Right ventricle myocardium superior (tissue), 1 donor: Measurements from ENCODE around the gene PLXNA4. TPM values are rescaled to one million over a fixed set of nuclear protein-coding genes. Genes with fewer than 3 reads are reported as not detected.
A peak's percentile ranks its signal among the peaks of the same experiment; 100 is the strongest.

Experiments used
- ATAC-seq: fragments of 200-7000 bp; cut with Tn5 transposase; one replicate; pipeline ENCODE4 v1.9.1; 2020; ENCODE audit warnings: mild to moderate bottlenecking; ENCODE audit not compliant: poor library complexity
- DNase-seq: peaks from one replicate; pipeline ENCODE4 v3.0.0-alpha.2; 2020
- intact Hi-C: fragments of 100-400 bp; cut with DNase I; formaldehyde crosslinking; loops from one replicate; pipeline ENCODE4 v1.11.2; 2022
- total RNA-seq: library from RNA; stranded (reverse); fragmentation: NEBNext Ultra II Directional; extraction: Animal tissue kit (Norgen Biotek cat#: 25700); gene quantifications from one replicate; pipeline ENCODE4 v1.2.1, GENCODE V29; 2021
- donor health status: DM: no; HTN: yes; CAD: no; lungs with severe emphysema.

Gene PLXNA4
- total RNA-seq, 1 donor from 2014 or later = 17.3 TPM

DNA sequence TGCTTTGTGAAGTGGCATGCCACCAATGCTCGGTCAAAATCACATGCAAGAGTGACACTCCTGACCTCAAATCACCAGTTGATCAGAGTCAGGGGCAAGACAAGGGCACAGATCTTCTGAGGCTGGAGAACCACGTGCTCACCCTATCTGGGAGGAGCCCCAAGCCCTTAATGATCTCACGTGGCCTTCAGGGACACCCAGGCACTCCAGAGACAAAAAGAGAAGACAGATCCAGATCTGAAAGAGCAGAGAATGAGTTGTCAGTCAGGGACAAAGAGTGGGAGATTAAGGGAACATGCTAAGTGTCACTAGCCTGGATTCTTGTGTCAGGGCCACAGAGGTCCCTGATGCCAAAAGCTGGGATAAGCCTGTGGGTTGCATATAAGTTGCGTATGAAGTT lies 134.3 kb downstream of the PLXNA4 start:
- ATAC-seq (peak; percentile 87), DNase-seq (no peak)
- intact Hi-C loops = no loop called here

DNA sequence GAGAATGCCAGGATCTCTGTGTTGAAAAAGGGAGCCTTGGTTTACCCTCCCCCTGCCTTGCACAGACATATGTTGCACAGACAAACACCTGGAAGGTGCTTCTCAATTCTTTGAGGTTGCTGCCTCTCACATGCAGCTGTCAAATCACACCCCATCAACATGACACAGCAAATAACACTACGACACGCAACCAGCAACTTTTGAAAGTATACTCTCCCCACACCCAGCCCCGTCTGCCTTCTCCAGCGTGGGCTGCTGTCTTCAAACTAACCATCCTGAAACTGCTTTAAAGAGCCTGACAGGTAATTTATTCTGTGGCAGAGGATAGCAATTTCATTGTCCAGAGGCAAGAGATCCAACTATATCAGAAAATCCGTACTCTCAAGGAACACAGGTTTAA lies 136.1 kb downstream of the PLXNA4 start:
- ATAC-seq (no peak), DNase-seq (no peak)
- intact Hi-C loops = no loop called here

GRCh38 chr7:132438926-132439325 lies 137.3 kb downstream of the PLXNA4 start:
- ATAC-seq = no peak
- intact Hi-C loops = no loop called here

GRCh38 chr7:132437730-132438129 lies 138.5 kb downstream of the PLXNA4 start:
- intact Hi-C loops = no loop called here
- DNase-seq (no peak), ATAC-seq (peak; percentile 50)

More at GRCh38 chr7:132438926-132439325, 137.3 kb downstream of the PLXNA4 start:
- no peak for DNase-seq

- DNase-seq (no peak), ATAC-seq (peak; percentile 59)
- intact Hi-C loops = no loop called here
These were observed 140.1 kb downstream of the PLXNA4 start for GRCh38 chr7:132436121-132436520.

GRCh38 chr7:132435016-132435990 lies 141.0 kb downstream of the PLXNA4 start:
- no peak for DNase-seq
- no peak for ATAC-seq
- intact Hi-C loops = no loop called here

GRCh38 chr7:132434041-132434440 lies 142.2 kb downstream of the PLXNA4 start:
- DNase-seq = no peak
- no peak for ATAC-seq
- intact Hi-C loops = no loop called here

GRCh38 chr7:132433301-132433700 lies 143.0 kb downstream of the PLXNA4 start:
- intact Hi-C loops = no loop called here
- no peak for DNase-seq
- no peak for ATAC-seq

DNA sequence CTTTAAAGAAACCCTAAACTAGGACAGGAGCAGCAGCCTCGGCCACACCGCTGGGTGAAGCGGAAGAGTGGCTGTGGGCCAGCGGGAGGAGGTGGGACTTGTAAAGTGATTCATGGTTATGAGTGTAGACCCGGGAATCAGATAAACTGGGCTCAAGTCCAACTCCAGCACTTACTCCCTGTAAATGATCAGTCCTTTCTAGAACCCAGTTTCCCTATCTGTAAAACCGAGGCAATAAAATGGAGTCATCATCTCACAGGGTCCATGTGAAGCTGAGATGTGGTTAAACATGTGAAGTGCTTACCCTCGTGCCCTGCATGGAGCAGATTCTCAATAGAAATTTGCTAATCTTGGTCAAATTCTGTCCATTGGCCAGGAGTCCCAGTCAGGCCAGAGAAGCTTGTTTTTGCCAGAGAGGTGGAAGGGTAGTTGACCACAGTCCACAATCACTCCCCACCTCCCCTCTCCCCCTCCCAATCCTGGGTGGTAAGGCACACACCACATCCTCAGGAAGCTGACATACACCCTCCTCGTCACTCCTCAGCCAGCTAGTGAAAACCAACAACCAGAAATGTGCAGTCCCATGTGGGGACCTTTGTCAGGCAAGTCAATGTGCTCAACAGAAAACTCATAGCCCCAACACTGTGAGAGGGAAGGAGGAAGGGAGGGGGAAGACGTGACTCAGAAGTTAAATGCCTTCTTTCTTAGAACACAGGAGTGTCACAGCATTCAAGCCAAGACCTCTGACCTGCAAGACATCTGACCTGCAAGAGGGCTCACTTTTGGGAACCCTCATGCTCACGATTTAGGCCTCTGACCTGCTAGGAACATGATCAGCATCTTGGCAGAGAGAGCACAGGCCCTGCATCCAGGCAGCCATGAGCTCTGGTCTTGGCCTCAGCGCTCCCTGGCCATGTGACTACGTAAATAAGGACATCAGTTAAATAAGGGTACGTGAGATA lies 145.1 kb downstream of the PLXNA4 start:
- ATAC-seq = peak; percentile 21
- DNase-seq = no peak
- intact Hi-C loops = no loop called here

GRCh38 chr7:132430041-132430855 lies 146.0 kb downstream of the PLXNA4 start:
- DNase-seq = no peak
- intact Hi-C loops = no loop called here
- no peak for ATAC-seq

DNA sequence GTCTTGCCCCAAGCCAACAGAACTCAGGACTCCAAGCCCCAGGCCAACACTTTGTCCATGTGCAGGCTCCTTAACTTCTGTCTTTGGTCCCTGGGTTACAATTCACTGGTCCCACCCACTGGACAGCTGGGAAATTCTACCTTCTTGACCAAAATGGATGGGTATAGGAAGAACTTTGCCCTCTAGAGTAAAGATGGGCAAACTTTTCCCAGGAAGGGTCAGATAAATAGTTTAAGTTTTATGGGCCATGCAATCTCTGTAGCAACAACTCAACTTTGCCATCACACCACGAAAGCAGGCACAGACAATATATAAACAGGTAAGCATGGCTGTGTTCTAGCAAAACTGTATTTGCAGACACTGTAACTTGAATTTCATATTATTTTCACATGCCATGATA lies 147.1 kb downstream of the PLXNA4 start:
- ATAC-seq (no peak), DNase-seq (no peak)
- intact Hi-C loops = no loop called here

DNA sequence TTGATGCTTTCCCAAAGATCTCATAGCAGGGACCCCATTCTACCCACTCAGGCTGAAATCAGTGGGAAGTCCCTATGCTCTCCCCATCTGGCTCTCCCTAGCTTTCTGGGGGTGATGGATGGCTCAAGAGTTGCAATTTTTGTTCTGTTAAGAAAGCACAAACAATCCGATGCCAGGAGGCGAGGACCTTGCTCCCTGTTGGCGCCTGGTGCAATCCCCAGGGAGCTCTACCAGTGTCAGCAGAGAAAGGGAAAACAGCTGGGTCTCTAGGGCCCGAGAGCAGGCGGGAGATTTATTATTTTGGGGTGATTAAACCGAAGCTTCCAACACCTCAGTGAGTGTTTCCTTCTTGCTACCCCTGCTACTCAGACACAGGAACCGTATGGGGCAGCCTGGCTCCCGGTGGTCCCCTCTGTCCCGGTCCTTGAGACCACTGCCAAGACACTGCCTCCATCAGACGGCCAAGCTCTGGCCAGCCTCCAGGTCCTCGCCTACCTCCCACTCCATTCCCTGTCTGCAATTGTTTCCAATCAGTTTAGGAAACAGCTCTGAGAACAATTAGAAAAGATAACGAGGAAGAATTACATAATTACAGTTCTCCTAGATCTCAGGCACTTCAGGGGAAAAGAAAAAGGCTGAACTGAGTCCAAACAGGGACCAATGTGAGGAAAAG lies 147.9 kb downstream of the PLXNA4 start:
- no peak for DNase-seq
- no peak for ATAC-seq
- intact Hi-C loops = no loop called here

DNA sequence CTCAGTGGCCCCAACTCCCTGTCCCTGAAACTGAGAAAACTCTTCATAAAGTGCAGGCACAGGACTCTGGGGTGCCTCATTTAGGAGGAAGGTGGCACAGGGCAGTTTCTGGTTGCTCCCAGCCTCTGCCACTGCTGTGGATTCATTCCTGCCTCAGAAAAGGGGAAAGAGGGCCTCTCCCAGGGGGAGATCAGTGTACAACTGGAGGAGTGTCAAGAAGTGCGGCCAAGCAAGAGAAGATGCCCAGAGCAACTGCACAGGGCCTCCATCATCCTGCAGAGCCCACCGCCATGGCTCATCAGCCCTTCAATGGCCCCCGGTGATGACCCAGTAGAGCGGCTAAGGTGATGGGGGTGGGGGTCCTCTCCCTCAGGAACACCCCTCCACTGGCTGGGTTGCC lies 150.3 kb downstream of the PLXNA4 start:
- ATAC-seq (no peak), DNase-seq (no peak)
- intact Hi-C loops = no loop called here

- intact Hi-C loops = no loop called here
- DNase-seq (no peak), ATAC-seq (no peak)
These were observed 151.2 kb downstream of the PLXNA4 start for GRCh38 chr7:132424821-132425724.

- no peak for ATAC-seq
- no peak for DNase-seq
- intact Hi-C loops = no loop called here
These were observed 152.0 kb downstream of the PLXNA4 start for GRCh38 chr7:132424277-132424676.

GRCh38 chr7:132423594-132424200 lies 152.6 kb downstream of the PLXNA4 start:
- DNase-seq (no peak), ATAC-seq (peak; percentile 29)
- intact Hi-C loops = no loop called here
